ENCODE data around the gene KLRC2. TPM values are rescaled to one million over a fixed set of nuclear protein-coding genes. Genes with fewer than 3 reads are reported as not detected.
"Not testable (repeated sequence)": the region's sequence is repeated elsewhere in the genome, so short reads cannot be mapped to it uniquely, and the experiment has no call there.

The KLRC2 gene
- polyA plus RNA-seq, 3 donors, result not detected

DNA sequence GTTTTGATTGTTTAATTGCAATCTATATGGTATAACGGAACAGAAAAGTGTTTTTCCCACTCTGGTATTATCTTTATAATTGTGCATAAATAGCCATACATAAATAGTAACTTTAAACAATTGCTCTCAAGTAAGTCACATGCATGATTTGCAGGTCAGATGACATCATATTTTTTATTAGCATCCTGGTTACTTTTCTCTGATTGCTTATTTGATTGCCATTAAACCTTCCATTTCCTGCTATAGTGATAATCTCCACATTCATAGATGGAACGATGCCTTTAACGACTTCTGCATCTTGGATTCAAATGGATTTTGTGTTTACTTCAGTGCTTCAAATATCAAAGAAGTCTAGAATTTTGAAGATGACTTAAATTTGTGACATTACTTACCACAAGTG, 42.5 kb downstream of the KLRC2 start:
- no peak overlapping the region for H3K4me2 ChIP-seq (replicated peaks; ENCODE audit: extremely low read depth, low read length, poor library complexity, severe bottlenecking)
- H3K27me3 ChIP-seq (ENCODE audit: control insufficient read depth in 2 of 2, insufficient read depth in 2 of 2, low read length in 2 of 2), result peaks cover 0 to 11% of the 10 kb centered on the region in 2 donors
- peak overlapping the region in 1 of 2 donors; percentile 56 for H3K27ac ChIP-seq (ENCODE audit: low read depth in 1 of 2, low read length in 2 of 2)
- no peaks in the 10 kb centered on the region for H3K9me3 ChIP-seq (replicated peaks in 1 of 2; ENCODE audit: control insufficient read depth in 1 of 2, insufficient read depth in 1 of 2, low read length in 2 of 2)
- H3K4me3 ChIP-seq (replicated peaks in 1 of 3; ENCODE audit: low read depth in 2 of 3, low read length in 3 of 3), result no peak overlapping the region
- intact Hi-C loops (cut with micrococcal nuclease), result no loop called here
- Mint-ChIP-seq H3K9me3 (peaks cover 0 to 3% (median 0%) of the 10 kb centered on the region in 7 donors), H3K27me3 (ENCODE audit: low read depth in 3 of 3) (peaks cover 6 to 12% (median 7%) of the 10 kb centered on the region in 3 donors), H3K27ac (peak overlapping the region in 1 of 7 donors; percentile 76), H3K4me1 (peaks cover 45% of the 10 kb centered on the region), H3K4me3 (no peak overlapping the region), H3K36me3 (no peaks in the 10 kb centered on the region)
- no CpG with 5 or more reads among the region's 3 CpGs for WGBS (ENCODE audit: insufficient coverage)
- TF ChIP-seq, protein P1, sequence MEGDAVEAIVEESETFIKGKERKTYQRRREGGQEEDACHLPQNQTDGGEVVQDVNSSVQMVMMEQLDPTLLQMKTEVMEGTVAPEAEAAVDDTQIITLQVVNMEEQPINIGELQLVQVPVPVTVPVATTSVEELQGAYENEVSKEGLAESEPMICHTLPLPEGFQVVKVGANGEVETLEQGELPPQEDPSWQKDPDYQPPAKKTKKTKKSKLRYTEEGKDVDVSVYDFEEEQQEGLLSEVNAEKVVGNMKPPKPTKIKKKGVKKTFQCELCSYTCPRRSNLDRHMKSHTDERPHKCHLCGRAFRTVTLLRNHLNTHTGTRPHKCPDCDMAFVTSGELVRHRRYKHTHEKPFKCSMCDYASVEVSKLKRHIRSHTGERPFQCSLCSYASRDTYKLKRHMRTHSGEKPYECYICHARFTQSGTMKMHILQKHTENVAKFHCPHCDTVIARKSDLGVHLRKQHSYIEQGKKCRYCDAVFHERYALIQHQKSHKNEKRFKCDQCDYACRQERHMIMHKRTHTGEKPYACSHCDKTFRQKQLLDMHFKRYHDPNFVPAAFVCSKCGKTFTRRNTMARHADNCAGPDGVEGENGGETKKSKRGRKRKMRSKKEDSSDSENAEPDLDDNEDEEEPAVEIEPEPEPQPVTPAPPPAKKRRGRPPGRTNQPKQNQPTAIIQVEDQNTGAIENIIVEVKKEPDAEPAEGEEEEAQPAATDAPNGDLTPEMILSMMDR (IDR thresholded peaks at IDR 0.05), result no peak
- H4K20me1 ChIP-seq (ENCODE audit: insufficient read depth, low read length), result no peaks in the 10 kb centered on the region
- no peaks in the 10 kb centered on the region for H3K36me3 ChIP-seq (replicated peaks in 1 of 2; ENCODE audit: control insufficient read depth in 1 of 2, insufficient read depth in 2 of 2, low read length in 2 of 2)
- H3K79me2 ChIP-seq (ENCODE audit: insufficient read depth, low read length), result no peaks in the 10 kb centered on the region
- no peak for DNase-seq
- H3K4me1 ChIP-seq (ENCODE audit: control insufficient read depth in 1 of 2, insufficient read depth in 2 of 2, low read length in 2 of 2), result peaks cover 40 to 42% of the 10 kb centered on the region in 2 donors
- H3K9ac ChIP-seq (ENCODE audit: insufficient read depth, low read length, poor library complexity, severe bottlenecking), result no peak overlapping the region
- no peak overlapping the region for H2AFZ ChIP-seq (ENCODE audit: insufficient read depth, low read depth, low read length, poor library complexity, severe bottlenecking)

DNA sequence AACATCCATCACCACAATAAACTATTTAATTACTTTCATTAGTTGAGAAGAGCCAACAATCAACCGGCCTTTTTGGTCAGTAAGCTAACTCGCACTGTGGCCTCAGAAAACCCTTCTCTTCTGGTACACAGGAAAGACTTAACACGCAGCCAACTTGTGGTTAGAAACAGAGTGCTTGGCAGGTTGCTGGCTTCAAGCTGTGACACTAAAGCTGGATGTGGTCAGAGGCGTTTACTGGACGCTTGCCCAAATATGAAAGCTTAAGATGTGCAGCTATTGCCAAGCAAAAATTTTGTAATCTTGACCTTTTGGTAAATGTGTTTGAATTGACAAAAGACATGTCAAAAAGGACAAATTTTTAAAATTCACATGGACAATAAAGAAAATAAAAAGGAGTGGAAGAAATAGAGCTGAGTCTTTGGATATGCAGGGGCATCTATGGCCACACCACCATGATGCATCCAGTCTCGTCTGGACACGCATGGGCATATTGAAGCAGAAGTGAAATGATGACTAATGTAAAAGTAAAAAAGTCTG, 43.3 kb downstream of the KLRC2 start:
- Histone ChIP-seq H3K36me3 (replicated peaks in 1 of 2; ENCODE audit: control insufficient read depth in 1 of 2, insufficient read depth in 2 of 2, low read length in 2 of 2) (no peaks in the 10 kb centered on the region), H3K4me2 (replicated peaks; ENCODE audit: extremely low read depth, low read length, poor library complexity, severe bottlenecking) (peak overlapping the region; percentile 63), H4K20me1 (ENCODE audit: insufficient read depth, low read length) (no peaks in the 10 kb centered on the region), H3K9me3 (replicated peaks in 1 of 2; ENCODE audit: control insufficient read depth in 1 of 2, insufficient read depth in 1 of 2, low read length in 2 of 2) (no peaks in the 10 kb centered on the region), H2AFZ (ENCODE audit: insufficient read depth, low read depth, low read length, poor library complexity, severe bottlenecking) (peak overlapping the region; percentile 46), H3K4me3 (replicated peaks in 1 of 3; ENCODE audit: low read depth in 2 of 3, low read length in 3 of 3) (peak overlapping the region in 1 of 3 experiments; percentile 47), H3K27ac (ENCODE audit: low read depth in 1 of 2, low read length in 2 of 2) (peak overlapping the region; percentile 66 to 87), H3K9ac (ENCODE audit: insufficient read depth, low read length, poor library complexity, severe bottlenecking) (peak overlapping the region; percentile 32), H3K27me3 (ENCODE audit: control insufficient read depth in 2 of 2, insufficient read depth in 2 of 2, low read length in 2 of 2) (peaks cover 0 to 16% of the 10 kb centered on the region in 2 donors), H3K4me1 (ENCODE audit: control insufficient read depth in 1 of 2, insufficient read depth in 2 of 2, low read length in 2 of 2) (peaks cover 40 to 42% of the 10 kb centered on the region in 2 donors), H3K79me2 (ENCODE audit: insufficient read depth, low read length) (no peaks in the 10 kb centered on the region)
- WGBS (ENCODE audit: insufficient coverage), result 0% methylated on average over 2 of the region's 7 CpGs
- Mint-ChIP-seq H3K27me3 (ENCODE audit: low read depth in 3 of 3) (peaks cover 6 to 11% (median 7%) of the 10 kb centered on the region in 3 donors), H3K27ac (peak overlapping the region; percentile 90 to 98 (median 95)), H3K36me3 (no peaks in the 10 kb centered on the region), H3K4me3 (peak overlapping the region; percentile 72 to 86), H3K4me1 (peaks cover 45% of the 10 kb centered on the region), H3K9me3 (peaks cover 0 to 5% (median 0%) of the 10 kb centered on the region in 7 donors)
- DNase-seq, result peak; percentile 73 to 89 (median 77)
- TF ChIP-seq, protein P1 (IDR thresholded peaks at IDR 0.05), result no peak
- intact Hi-C loops (cut with micrococcal nuclease), result no loop called here

DNA sequence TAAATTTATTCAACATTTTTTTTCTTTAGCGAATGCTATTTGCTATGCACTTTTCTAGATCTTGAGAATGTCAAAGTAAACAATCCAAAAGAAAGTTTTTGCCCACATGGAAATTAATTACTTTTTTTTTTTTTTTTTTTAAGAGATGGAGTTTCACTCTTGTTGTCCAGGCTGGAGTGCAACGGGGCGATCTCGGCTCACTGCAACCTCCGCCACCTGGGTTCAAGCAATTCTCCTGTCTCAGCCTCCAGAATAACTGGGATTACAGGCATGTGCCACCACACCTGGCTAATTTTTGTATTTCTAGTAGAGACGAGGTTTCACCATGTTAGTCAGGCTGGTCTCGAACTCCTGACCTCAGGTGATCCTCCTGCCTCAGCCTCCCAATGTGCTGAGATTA, 44.8 kb downstream of the KLRC2 start:
- DNase-seq; H3K36me3 Mint-ChIP-seq; H3K4me3 Mint-ChIP-seq; H3K27ac ChIP-seq (ENCODE audit: low read depth in 1 of 2, low read length in 2 of 2); H3K9me3 ChIP-seq (replicated peaks in 1 of 2; ENCODE audit: control insufficient read depth in 1 of 2, insufficient read depth in 1 of 2, low read length in 2 of 2); H3K9ac ChIP-seq (ENCODE audit: insufficient read depth, low read length, poor library complexity, severe bottlenecking); H3K9me3 Mint-ChIP-seq; H2AFZ ChIP-seq (ENCODE audit: insufficient read depth, low read depth, low read length, poor library complexity, severe bottlenecking); H3K4me2 ChIP-seq (replicated peaks; ENCODE audit: extremely low read depth, low read length, poor library complexity, severe bottlenecking); intact Hi-C loops (cut with micrococcal nuclease); H4K20me1 ChIP-seq (ENCODE audit: insufficient read depth, low read length); H3K36me3 ChIP-seq (replicated peaks in 1 of 2; ENCODE audit: control insufficient read depth in 1 of 2, insufficient read depth in 2 of 2, low read length in 2 of 2); H3K4me3 ChIP-seq (replicated peaks in 1 of 3; ENCODE audit: low read depth in 2 of 3, low read length in 3 of 3); H3K79me2 ChIP-seq (ENCODE audit: insufficient read depth, low read length): not testable (repeated sequence)
- WGBS (ENCODE audit: insufficient coverage), result no CpG with 5 or more reads among the region's 7 CpGs
- H3K27me3 Mint-ChIP-seq (ENCODE audit: low read depth in 3 of 3), result peaks cover 7 to 11% (median 11%) of the 10 kb centered on the region in 3 donors
- peaks cover 36 to 37% of the 10 kb centered on the region in 2 donors for H3K4me1 ChIP-seq (ENCODE audit: control insufficient read depth in 1 of 2, insufficient read depth in 2 of 2, low read length in 2 of 2)
- H3K27ac Mint-ChIP-seq, result peak overlapping the region in 1 of 7 donors; percentile 41
- peaks cover 45% of the 10 kb centered on the region for H3K4me1 Mint-ChIP-seq
- H3K27me3 ChIP-seq (ENCODE audit: control insufficient read depth in 2 of 2, insufficient read depth in 2 of 2, low read length in 2 of 2), result peaks cover 0 to 22% of the 10 kb centered on the region in 2 donors
